CD14-positive monocyte (primary cell): Measurements from ENCODE around the gene JAGN1. TPM values are rescaled to one million over a fixed set of nuclear protein-coding genes. Genes with fewer than 3 reads are reported as not detected.

ENCODE experiments used
- DNase-seq, 3 donors: peaks; one replicate each; pipeline ENCODE4 v3.0.0-alpha.2; 2011 to 2022
- H2AFZ ChIP-seq: 2 replicates; pipeline ENCODE4 v1.6.0; 2012; ENCODE audit warnings: mild to moderate bottlenecking, low read depth, low read length, inconsistent platforms; ENCODE audit not compliant: insufficient read depth, poor library complexity, severe bottlenecking
- H3K27ac ChIP-seq, 2 donors: 1 replicate in 1 of 2; 2 replicates in 1 of 2; pipeline ENCODE4 v1.5.1; 2012 to 2013; ENCODE audit warnings: low read length in 2 of 2, control low read depth in 1 of 2, inconsistent platforms in 1 of 2, low read depth in 1 of 2, mild to moderate bottlenecking in 1 of 2
- H3K27me3 ChIP-seq, 2 donors: one replicate each; pipeline versions ENCODE4 v1.6.0 to v1.6.1; 2011 to 2013; ENCODE audit warnings: low read length in 2 of 2; ENCODE audit not compliant: control insufficient read depth in 2 of 2, insufficient read depth in 2 of 2
- H3K36me3 ChIP-seq, 2 donors: replicated peaks in 1 of 2; 1 replicate in 1 of 2; 2 replicates in 1 of 2; pipeline versions ENCODE4 v1.5.1 to v1.6.1; 2012 to 2013; ENCODE audit warnings: low read length in 2 of 2, control low read depth in 1 of 2, inconsistent platforms in 1 of 2, mild to moderate bottlenecking in 1 of 2; ENCODE audit not compliant: insufficient read depth in 2 of 2, control insufficient read depth in 1 of 2
- H3K4me1 ChIP-seq, 2 donors: 1 replicate in 1 of 2; 2 replicates in 1 of 2; pipeline versions ENCODE4 v1.5.1 to v1.6.1; 2012 to 2013; ENCODE audit warnings: low read length in 2 of 2, control low read depth in 1 of 2, inconsistent platforms in 1 of 2, mild to moderate bottlenecking in 1 of 2, moderate library complexity in 1 of 2; ENCODE audit not compliant: insufficient read depth in 2 of 2, control insufficient read depth in 1 of 2
- H3K4me2 ChIP-seq: replicated peaks from 2 replicates; pipeline ENCODE3; 2012; ENCODE audit warnings: low read length, moderate library complexity, mild to moderate bottlenecking; ENCODE audit not compliant: poor library complexity, severe bottlenecking; ENCODE audit errors: extremely low read depth
- H3K4me3 ChIP-seq, 3 experiments: fragments of 200-600 bp in 1 of 3; sonication (generic) in 1 of 3; replicated peaks in 1 of 3; 1 replicate in 2 of 3; 2 replicates in 1 of 3; pipeline ENCODE4 v1.5.1; 2011 to 2013; ENCODE audit warnings: low read length in 3 of 3, mild to moderate bottlenecking in 3 of 3, control low read depth in 2 of 3, low read depth in 2 of 3, inconsistent platforms in 1 of 3, moderate library complexity in 1 of 3
- H3K79me2 ChIP-seq: 2 replicates; pipeline ENCODE4 v1.6.0; 2012; ENCODE audit warnings: mild to moderate bottlenecking, control low read depth, inconsistent platforms, low read length, moderate library complexity; ENCODE audit not compliant: insufficient read depth
- H3K9ac ChIP-seq: 2 replicates; pipeline ENCODE4 v1.6.0; 2017; ENCODE audit warnings: low read length, mild to moderate bottlenecking; ENCODE audit not compliant: insufficient read depth, poor library complexity, severe bottlenecking
- H3K9me3 ChIP-seq, 2 donors: replicated peaks in 1 of 2; 1 replicate in 1 of 2; 2 replicates in 1 of 2; pipeline versions ENCODE4 v1.5.1 to v1.6.1; 2012 to 2013; ENCODE audit warnings: low read length in 2 of 2, control low read depth in 1 of 2; ENCODE audit not compliant: control insufficient read depth in 1 of 2, insufficient read depth in 1 of 2
- H4K20me1 ChIP-seq: 2 replicates; pipeline ENCODE4 v1.6.0; 2012; ENCODE audit warnings: mild to moderate bottlenecking, low read length, control low read depth, moderate library complexity; ENCODE audit not compliant: insufficient read depth
- H3K27ac Mint-ChIP-seq, 7 donors: one replicate each; pipeline ENCODE4 v1.8.0; 2020; ENCODE audit warnings: mild to moderate bottlenecking in 7 of 7, mixed read lengths in 7 of 7, moderate library complexity in 6 of 7, inconsistent platforms in 2 of 7
- H3K27me3 Mint-ChIP-seq, 3 donors: one replicate each; pipeline ENCODE4 v1.8.0; 2021 to 2022; ENCODE audit warnings: low read depth in 3 of 3, mild to moderate bottlenecking in 3 of 3, mixed read lengths in 3 of 3, moderate library complexity in 3 of 3, inconsistent platforms in 1 of 3
- H3K36me3 Mint-ChIP-seq, 2 donors: one replicate each; pipeline ENCODE4 v1.8.0; 2020; ENCODE audit warnings: mixed read lengths in 2 of 2, inconsistent platforms in 1 of 2, mild to moderate bottlenecking in 1 of 2
- H3K4me1 Mint-ChIP-seq: one replicate; pipeline ENCODE4 v1.8.0; 2020; ENCODE audit warnings: mild to moderate bottlenecking, mixed read lengths
- H3K4me3 Mint-ChIP-seq, 2 donors: one replicate each; pipeline ENCODE4 v1.8.0; 2020; ENCODE audit warnings: mild to moderate bottlenecking in 2 of 2, mixed read lengths in 2 of 2, moderate library complexity in 1 of 2
- H3K9me3 Mint-ChIP-seq, 7 donors: one replicate each; pipeline ENCODE4 v1.8.0; 2020 to 2022; ENCODE audit warnings: mixed read lengths in 7 of 7, mild to moderate bottlenecking in 6 of 7, moderate library complexity in 6 of 7, inconsistent platforms in 2 of 7
- CTCF ChIP-seq: fragments of 200-600 bp; IDR thresholded peaks from one replicate; pipeline ENCODE4 v1.8.0; 2022; ENCODE audit warnings: antibody characterized with exemption, mild to moderate bottlenecking
- WGBS: methylation state at CpG from one replicate; pipeline ENCODE4 v1.1.5; 2013; ENCODE audit warnings: missing lambda C conversion rate; ENCODE audit not compliant: insufficient coverage; 5-methylcytosine and 5-hydroxymethylcytosine counted together
- intact Hi-C, 2 donors: fragments of 100-400 bp; cut with micrococcal nuclease; formaldehyde crosslinking; loops; one replicate each; pipeline versions ENCODE4 v1.15.0 to v1.15.1; 2023
- polyA minus RNA-seq: library from RNA; depleted of rRNA, polyadenylated mRNA; stranded (reverse); fragments of >200 nt; gene quantifications from 2 replicates; pipeline ENCODE4 v1.2.3, GENCODE V29; 2012
- polyA plus RNA-seq, 3 donors: library from polyadenylated mRNA; depleted of rRNA in 1 of 3; unstranded in 2 of 3; stranded (reverse) in 1 of 3; fragments of 300-500 nt in 2 of 3; fragments of >200 nt in 1 of 3; fragmentation: Illumina TruSeq in 2 of 3; gene quantifications; 1 replicate in 2 of 3; 2 replicates in 1 of 3; pipeline ENCODE4 v1.2.3, GENCODE V29; 2012 to 2021
- total RNA-seq, 12 experiments: library from RNA in 1 of 12; stranded (reverse) in 1 of 12; fragments of 120-200 nt in 1 of 12; gene quantifications; one replicate each; pipeline ENCODE4 v1.2.4 and lab custom pipeline; 2013 to 2026; ENCODE audit warnings: mixed read lengths in 6 of 12, inconsistent platforms in 1 of 12

The JAGN1 gene
- 16.8 TPM for total RNA-seq (2013)
- polyA plus RNA-seq, result 10 to 100 TPM; 17.3 to 56.3 (median 49.8) TPM
- polyA minus RNA-seq, result 11.8 and 22.2 TPM in 2 replicates
- 4.9 to 18.0 (median 12.2) reads per million in 11 experiments for total RNA-seq (lab: John Stamatoyannopoulos, UW)

DNA sequence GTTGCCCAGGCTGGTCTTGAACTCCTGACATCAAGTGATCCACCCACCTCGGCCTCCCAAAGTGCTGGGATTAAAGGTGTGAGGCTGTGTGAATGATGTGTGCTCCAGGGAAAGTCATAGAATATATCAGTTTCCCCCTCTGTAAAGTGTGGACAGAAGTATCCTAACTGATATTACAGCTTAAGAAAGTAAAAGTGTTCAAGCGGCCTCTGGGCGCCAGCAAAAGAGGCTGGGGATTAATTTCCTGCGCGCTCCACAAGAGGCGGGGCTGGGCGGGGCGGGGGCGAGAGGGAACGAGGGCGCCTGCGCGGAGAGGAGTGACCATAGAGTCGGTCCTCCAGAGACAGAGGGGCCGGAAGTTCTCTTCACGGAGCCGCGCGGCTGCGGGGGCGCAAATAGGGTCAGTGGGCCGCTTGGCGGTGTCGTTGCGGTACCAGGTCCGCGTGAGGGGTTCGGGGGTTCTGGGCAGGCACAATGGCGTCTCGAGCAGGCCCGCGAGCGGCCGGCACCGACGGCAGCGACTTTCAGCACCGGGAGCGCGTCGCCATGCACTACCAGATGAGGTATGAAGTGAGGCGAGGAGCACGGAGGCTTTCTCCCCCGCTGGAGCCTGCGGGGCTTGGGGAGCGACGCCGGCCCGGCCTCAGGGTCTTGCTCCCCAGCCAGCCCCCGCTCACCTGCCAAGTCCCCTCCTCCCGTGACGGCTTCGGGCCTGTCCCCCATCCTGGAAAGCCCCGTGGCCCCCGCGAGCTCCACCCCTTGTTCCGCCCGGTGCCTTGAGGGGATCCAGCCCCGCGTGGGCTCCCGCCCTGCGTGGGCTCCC, at the start of gene JAGN1:
JAGN1 (plus strand) TSS at position 362 of the 823 bp plus-strand sequence; CDS start at position 475, 113 bp downstream.
- Histone ChIP-seq H3K4me3 (peak within 1 kb of the TSS; percentile 62 to 99 (median 98)), H4K20me1 (peaks cover 8% of the 10 kb centered on the region), H3K4me1 (peaks cover 12 to 16% of the 10 kb centered on the region in 2 donors), H3K27me3 (no peaks in the 10 kb centered on the region), H3K9ac (peak within 1 kb of the TSS; percentile 98), H3K4me2 (peak within 1 kb of the TSS; percentile 87), H3K79me2 (peaks cover 32% of the 10 kb centered on the region), H2AFZ (peak within 1 kb of the TSS; percentile 94), H3K27ac (peak within 1 kb of the TSS; percentile 89 to 99), H3K36me3 (peaks cover 10 to 21% of the 10 kb centered on the region in 2 donors), H3K9me3 (no peaks in the 10 kb centered on the region)
- Mint-ChIP-seq H3K9me3 (no peaks in the 10 kb centered on the region), H3K4me1 (peaks cover 28% of the 10 kb centered on the region), H3K4me3 (peak within 1 kb of the TSS; percentile 91 to 97), H3K36me3 (peaks cover 22 to 28% of the 10 kb centered on the region in 2 donors), H3K27me3 (peaks cover 0 to 2% (median 0%) of the 10 kb centered on the region in 3 donors), H3K27ac (peak within 1 kb of the TSS; percentile 94 to 98 (median 97))
- DNase-seq, result peak; percentile 86 to 91 (median 88)
- intact Hi-C loops, result no loop called here
- WGBS, result under 1% methylated on average over 55 of the region's 62 CpGs
- TF ChIP-seq CTCF, result no peak

GRCh38 chr3:9841015-9841414, 49.4 kb upstream of the JAGN1 start:
- 72% methylated on average over 3 of the region's 8 CpGs for WGBS
- H3K4me3 Mint-ChIP-seq, result no peak overlapping the region
- peaks cover 31 to 39% of the 10 kb centered on the region in 2 donors for H3K36me3 ChIP-seq

More at GRCh38 chr3:9841015-9841414, 49.4 kb upstream of the JAGN1 start:
- H3K79me2 ChIP-seq, result peaks cover 10% of the 10 kb centered on the region
- H3K27ac Mint-ChIP-seq, result peak overlapping the region in 1 of 7 donors; percentile 73
- intact Hi-C loops, result loop anchor here (5.0 to 10.0 kb wide), 2 partner anchors 46 to 49 kb away; partner anchors contain the start of genes ARPC4 (in 2 of the 2) and TADA3 (in 2 of the 2)
- peaks cover 34 to 37% of the 10 kb centered on the region in 2 donors for H3K4me1 ChIP-seq
- peaks cover 40 to 44% of the 10 kb centered on the region in 2 donors for H3K36me3 Mint-ChIP-seq
- no peak for TF ChIP-seq CTCF
- no peaks in the 10 kb centered on the region for H4K20me1 ChIP-seq
- H2AFZ ChIP-seq, result no peak overlapping the region
- H3K27ac ChIP-seq, result no peak overlapping the region
- DNase-seq, result no peak
- H3K9me3 ChIP-seq, result no peaks in the 10 kb centered on the region
- H3K4me1 Mint-ChIP-seq, result peaks cover 41% of the 10 kb centered on the region
- no peak overlapping the region for H3K9ac ChIP-seq
- no peaks in the 10 kb centered on the region for H3K27me3 ChIP-seq
- peaks cover 0 to 5% (median 2%) of the 10 kb centered on the region in 3 donors for H3K27me3 Mint-ChIP-seq
- H3K9me3 Mint-ChIP-seq, result no peaks in the 10 kb centered on the region
- no peak overlapping the region for H3K4me2 ChIP-seq
- no peak overlapping the region for H3K4me3 ChIP-seq
